GM12891 (cell line): ENCODE data around the gene LDLRAD3.

ENCODE experiments used
- POLR2A ChIP-seq: IDR thresholded peaks from 2 replicates; pipeline ENCODE4 v1.6.1; 2011; ENCODE audit warnings: low read depth, low read length, control low read depth
- POLR2AphosphoS5 ChIP-seq: IDR thresholded peaks from 2 replicates; pipeline ENCODE4 v1.6.1; 2011; ENCODE audit warnings: low read depth, low read length, control low read depth
- POU2F2 ChIP-seq: IDR thresholded peaks from 2 replicates; pipeline ENCODE4 v1.6.1; 2011; ENCODE audit warnings: low read depth, mild to moderate bottlenecking, control low read depth, low read length, moderate library complexity
- SPI1 ChIP-seq: IDR thresholded peaks from 2 replicates; pipeline ENCODE4 v1.6.1; 2011; ENCODE audit warnings: low read depth, low read length, control low read depth
- TAF1 ChIP-seq: IDR thresholded peaks from 2 replicates; pipeline ENCODE4 v1.6.1; 2011; ENCODE audit warnings: low read depth, low read length, control low read depth

GRCh38 chr11:36233204-36233603 is 289.3 kb downstream of the LDLRAD3 start:
- no peak for TF ChIP-seq POLR2AphosphoS5
- no peak for TF ChIP-seq POLR2A
- TF ChIP-seq TAF1, result no peak
- TF ChIP-seq POU2F2, result no peak
- TF ChIP-seq SPI1, result no peak
